GM12878 (cell line): ENCODE results near the gene KIAA1671. TPM values are rescaled to one million over a fixed set of nuclear protein-coding genes. Genes with fewer than 3 reads are reported as not detected.

Experiments used
- ATAC-seq: fragments of 200-7000 bp; cut with Tn5 transposase; 3 replicates; pipeline ENCODE4 v1.9.1; 2020; ENCODE audit warnings: mild to moderate bottlenecking, moderate library complexity
- BruUV-seq: library from RNA; stranded (reverse); fragments of 400-500 nt; replicated peaks from 2 replicates; lab custom pipeline; 2021; lab: Mats Ljungman, UMichigan
- CTCF ChIA-PET: fragments of 300-600 bp; sonication (Branson Sonifier 250); formaldehyde crosslinking; extraction: SDS; loops from one replicate; lab custom pipeline; 2021; ENCODE audit warnings: inconsistent platforms; lab: Yijun Ruan, JAX
- POLR2A ChIA-PET: fragments of 350-600 bp; formaldehyde crosslinking; extraction: SDS; loops from one replicate; lab custom pipeline; 2021; ENCODE audit warnings: inconsistent platforms; lab: Charles Lee
- RAD21 ChIA-PET: fragments of 300-600 bp; sonication (Branson Sonifier 250); formaldehyde crosslinking; loops from one replicate; lab custom pipeline; 2023; ENCODE audit warnings: antibody characterized with exemption; ENCODE audit not compliant: unreplicated experiment; lab: Charles Lee
- SMC1A ChIA-PET: fragments of 300-600 bp; sonication (Branson Sonifier 250); formaldehyde crosslinking; loops from one replicate; lab custom pipeline; 2023; ENCODE audit not compliant: unreplicated experiment, uncharacterized antibody; lab: Charles Lee
- DNase-seq: peaks from one replicate; pipeline ENCODE4 v3.0.0-alpha.2; 2011; ENCODE audit warnings: low read depth, low spot score
- FAIRE-seq: peaks from 3 replicates; lab custom pipeline; 2011; peaks lifted over from hg19 to GRCh38; lab: Jason Lieb, UNC
- H2AFZ ChIP-seq: 2 replicates; pipeline ENCODE4 v1.6.0; 2011; ENCODE audit warnings: low read depth, low read length, control low read depth; ENCODE audit not compliant: control insufficient read depth
- H3K27ac ChIP-seq: 2 replicates; pipeline ENCODE4 v1.5.1; 2011; ENCODE audit warnings: control low read depth; ENCODE audit not compliant: control insufficient read depth, insufficient read depth
- H3K27me3 ChIP-seq, 2 experiments: replicated peaks in 1 of 2; 2 replicates each; pipeline versions ENCODE4 v1.6.0 to v1.6.1; 2011; ENCODE audit warnings: low read length in 1 of 2; ENCODE audit not compliant: control insufficient read depth in 2 of 2, insufficient read depth in 2 of 2
- H3K36me3 ChIP-seq, 2 experiments: 2 replicates each; pipeline ENCODE4 v1.5.1; 2011; ENCODE audit warnings: low read length in 1 of 2; ENCODE audit not compliant: control insufficient read depth in 2 of 2, insufficient read depth in 2 of 2
- H3K4me1 ChIP-seq: 2 replicates; pipeline ENCODE4 v1.6.1; 2011; ENCODE audit warnings: mild to moderate bottlenecking, low read length, moderate library complexity, mixed read lengths; ENCODE audit not compliant: control insufficient read depth, insufficient read depth
- H3K4me2 ChIP-seq: 2 replicates; pipeline ENCODE4 v1.6.0; 2011; ENCODE audit warnings: control low read depth; ENCODE audit not compliant: control insufficient read depth, insufficient read depth
- H3K4me3 ChIP-seq: fragments of 200-600 bp; sonication (generic); 2 replicates; pipeline ENCODE4 v1.5.1; 2016
- H3K79me2 ChIP-seq: 2 replicates; pipeline ENCODE4 v1.6.0; 2011; ENCODE audit warnings: low read length; ENCODE audit not compliant: control insufficient read depth, insufficient read depth
- H3K9ac ChIP-seq: 2 replicates; pipeline ENCODE4 v1.8.0; 2011; ENCODE audit warnings: low read length, control low read depth, mixed read lengths; ENCODE audit not compliant: control insufficient read depth, insufficient read depth
- H3K9me3 ChIP-seq: replicated peaks from 3 replicates; pipeline ENCODE4 v1.5.1; 2011; ENCODE audit warnings: mild to moderate bottlenecking, low read length; ENCODE audit not compliant: control insufficient read depth, insufficient read depth
- H4K20me1 ChIP-seq: 2 replicates; pipeline ENCODE4 v1.6.0; 2011; ENCODE audit not compliant: control insufficient read depth, insufficient read depth
- ATF7 ChIP-seq: fragments of 450-650 bp; IDR thresholded peaks from 2 replicates; pipeline ENCODE4 v1.6.1; 2016; ENCODE audit warnings: low read depth, mild to moderate bottlenecking
- IRF3 ChIP-seq: fragments of 450-650 bp; IDR thresholded peaks from 2 replicates; pipeline ENCODE4 v1.6.1; 2014; ENCODE audit warnings: mild to moderate bottlenecking
- KLF5 ChIP-seq: fragments of 450-650 bp; IDR thresholded peaks from 2 replicates; pipeline ENCODE4 v1.6.1; 2014; ENCODE audit warnings: mild to moderate bottlenecking; ENCODE audit not compliant: partially characterized antibody
- NRF1 ChIP-seq: conservative IDR thresholded peaks from 2 replicates; pipeline ENCODE4 v1.6.1; 2011; ENCODE audit warnings: mild to moderate bottlenecking, low read depth, low read length, improper control_type of control experiment
- SIN3A ChIP-seq: IDR thresholded peaks from 2 replicates; pipeline ENCODE4 v1.6.1; 2012; ENCODE audit warnings: low read depth, low read length, improper control_type of control experiment
- SUZ12 ChIP-seq: fragments of 200-600 bp; sonication (generic); IDR thresholded peaks from one replicate; pipeline ENCODE4 v1.6.1; 2018; ENCODE audit warnings: antibody characterized with exemption, mild to moderate bottlenecking; ENCODE audit not compliant: unreplicated experiment
- WGBS: methylation state at CpG from one replicate; pipeline ENCODE4 v1.1.6; 2016; ENCODE audit warnings: low lambda C conversion rate; ENCODE audit not compliant: insufficient replicate concordance, insufficient coverage; ENCODE audit errors: missing lambda C conversion rate; 5-methylcytosine and 5-hydroxymethylcytosine counted together
- in situ Hi-C: fragments of 300-500 bp; cut with MboI; formaldehyde crosslinking; loops from 9 replicates; pipeline ENCODE4 v1.14.3; 2018; ENCODE audit warnings: mixed read lengths
- intact Hi-C: fragments of 100-400 bp; cut with micrococcal nuclease; formaldehyde crosslinking; loops from one replicate; pipeline ENCODE4 v1.14.2; 2022; ENCODE audit not compliant: unreplicated experiment
- polyA plus RNA-seq, 11 experiments: library from polyadenylated mRNA; depleted of rRNA in 4 of 11; unstranded in 6 of 11; stranded (reverse) in 5 of 11; fragments of >200 nt; fragmentation: Nextera tagmentation in 4 of 11; fragmentation: Illumina TruSeq in 1 of 11; extraction: Ambion mirVana in 4 of 11; extraction: Trizol in 1 of 11; gene quantifications; 1 replicate in 1 of 11; 2 replicates in 10 of 11; pipeline versions ENCODE4 v1.2.1 to v1.2.3, GENCODE V29; 2011 to 2016; ENCODE audit warnings: inconsistent platforms in 2 of 11, missing spikeins in 2 of 11, low read depth in 1 of 11
- total RNA-seq, 4 experiments: library from RNA; depleted of rRNA in 3 of 4; stranded (reverse); fragments of >200 nt in 3 of 4; fragmentation: Illumina TruSeq in 1 of 4; extraction: Trizol in 1 of 4; gene quantifications; 2 replicates each; pipeline versions ENCODE4 v1.2.1 to v1.2.3, GENCODE V29; 2013 to 2021

KIAA1671 gene
- total and polyA plus RNA-seq, 10 of the 15 experiments (the other 5 are each of a cell fraction or from before 2014, with no cell fraction given): 0.05 to 2.7 (median 0.33) TPM

DNA sequence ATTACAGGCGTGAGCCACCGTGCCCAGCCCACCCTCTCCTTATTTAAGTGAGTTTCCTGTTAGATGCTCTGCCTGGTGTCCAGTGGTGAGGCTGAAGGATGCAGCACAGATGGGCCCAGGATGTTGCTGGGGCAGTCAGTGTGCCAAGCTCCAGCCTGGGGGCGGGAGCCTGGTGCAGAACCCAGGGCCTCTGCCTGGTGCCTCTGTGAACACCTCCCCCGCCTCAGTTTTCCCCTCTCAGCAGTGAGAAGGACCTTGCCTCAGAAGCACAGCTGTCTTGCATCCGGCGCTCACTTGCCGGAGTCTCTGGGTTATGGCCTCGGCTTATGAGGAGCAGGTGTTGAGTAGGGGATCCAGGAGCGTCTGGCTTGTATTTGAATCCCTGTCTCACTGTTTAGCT, 116.2 kb downstream of the KIAA1671 start:
- H3K9ac ChIP-seq: no peak overlapping the region
- H3K27ac ChIP-seq: no peak overlapping the region
- 51% methylated on average over 9 of the region's 9 CpGs for WGBS
- in situ Hi-C loops: no loop called here
- ChIA-PET CTCF (interaction anchor here (0.6 to 5.6 kb wide), 9 partner anchors 8 to 453 kb away, joined by 3 to 48 read pairs (median 4); no protein-coding TSS in a partner anchor), POLR2A (interaction anchor here (1.0 to 1.4 kb wide), 2 partner anchors 9 kb away, joined by 3 to 5 read pairs; no protein-coding TSS in a partner anchor), SMC1A (interaction anchor here (1.2 to 2.1 kb wide), 4 partner anchors 11 to 18 kb away, joined by 3 to 14 read pairs (median 4); no protein-coding TSS in a partner anchor), RAD21 (interaction anchor here (1.5 kb wide), 1 partner anchor 8 kb away, joined by 7 read pairs; no protein-coding TSS in a partner anchor)
- H3K4me2 ChIP-seq: no peak overlapping the region
- H3K27me3 ChIP-seq: no peaks in the 10 kb centered on the region
- H3K36me3 ChIP-seq: no peaks in the 10 kb centered on the region
- DNase-seq: no peak
- H3K79me2 ChIP-seq: no peaks in the 10 kb centered on the region
- intact Hi-C loops: no loop called here
- no TSS peak for BruUV-seq
- FAIRE-seq: no peak
- no peak overlapping the region for H2AFZ ChIP-seq
- ATAC-seq: no peak
- no peak for TF ChIP-seq SUZ12
- TF ChIP-seq NRF1: no peak
- no peak for TF ChIP-seq ATF7
- TF ChIP-seq KLF5: no peak
- no peak for TF ChIP-seq SIN3A
- no peak for TF ChIP-seq IRF3
- H3K4me1 ChIP-seq: peaks cover 25% of the 10 kb centered on the region
- no peaks in the 10 kb centered on the region for H3K9me3 ChIP-seq
- H3K4me3 ChIP-seq: no peak overlapping the region
- H4K20me1 ChIP-seq: no peaks in the 10 kb centered on the region
